H9 (cell line): ENCODE results near the gene TRIM44. TPM values are rescaled to one million over a fixed set of nuclear protein-coding genes. Genes with fewer than 3 reads are reported as not detected.

Experiments
- DNase-seq: peaks from one replicate; pipeline ENCODE4 v3.0.0-alpha.2; 2017
- H2AFZ ChIP-seq: one replicate; pipeline ENCODE4 v1.6.1; 2013; ENCODE audit warnings: mild to moderate bottlenecking, low read length, control low read depth, moderate library complexity
- H2AK5ac ChIP-seq: 2 replicates; pipeline ENCODE4 v1.6.1; 2013; ENCODE audit warnings: low read length, control low read depth, mixed read lengths; ENCODE audit not compliant: insufficient read length
- H2BK120ac ChIP-seq: one replicate; pipeline ENCODE4 v1.6.1; 2013; ENCODE audit warnings: low read depth, mild to moderate bottlenecking, low read length, control low read depth, inconsistent platforms; ENCODE audit not compliant: poor library complexity, severe bottlenecking
- H2BK12ac ChIP-seq: 2 replicates; pipeline ENCODE4 v1.6.1; 2013; ENCODE audit warnings: low read length, control low read depth, mixed read lengths, low read depth; ENCODE audit not compliant: insufficient read length
- H2BK15ac ChIP-seq: 2 replicates; pipeline ENCODE4 v1.6.1; 2013; ENCODE audit warnings: low read depth, low read length, control low read depth
- H2BK20ac ChIP-seq: one replicate; pipeline ENCODE4 v1.6.1; 2013; ENCODE audit warnings: low read depth, mild to moderate bottlenecking, low read length, control low read depth, inconsistent platforms; ENCODE audit not compliant: poor library complexity, severe bottlenecking
- H2BK5ac ChIP-seq: 2 replicates; pipeline ENCODE4 v1.6.1; 2013; ENCODE audit warnings: low read length, control low read depth, mixed read lengths; ENCODE audit not compliant: insufficient read length
- H3K14ac ChIP-seq: 2 replicates; pipeline ENCODE4 v1.6.1; 2013; ENCODE audit warnings: low read length, control low read depth; ENCODE audit not compliant: insufficient read depth
- H3K18ac ChIP-seq: 2 replicates; pipeline ENCODE4 v1.6.1; 2013; ENCODE audit warnings: low read depth, mild to moderate bottlenecking, mixed read lengths, low read length, control low read depth; ENCODE audit not compliant: insufficient read length
- H3K23ac ChIP-seq: 2 replicates; pipeline ENCODE4 v1.6.1; 2013; ENCODE audit warnings: low read length, control low read depth, mixed read lengths, low read depth; ENCODE audit not compliant: insufficient read length
- H3K23me2 ChIP-seq: 2 replicates; pipeline ENCODE4 v1.6.1; 2013; ENCODE audit warnings: low read depth, mild to moderate bottlenecking, mixed read lengths, low read length, control low read depth; ENCODE audit not compliant: insufficient read length, poor library complexity, severe bottlenecking
- H3K27ac ChIP-seq: 2 replicates; pipeline ENCODE4 v1.5.1; 2013; ENCODE audit warnings: low read length, control low read depth, mixed read lengths, low read depth; ENCODE audit not compliant: insufficient read length
- H3K27me3 ChIP-seq: 2 replicates; pipeline ENCODE4 v1.6.1; 2013; ENCODE audit warnings: low read length, control low read depth, inconsistent platforms; ENCODE audit not compliant: insufficient read depth
- H3K4ac ChIP-seq: 2 replicates; pipeline ENCODE4 v1.6.1; 2013; ENCODE audit warnings: low read depth, mild to moderate bottlenecking, control low read depth, inconsistent platforms, low read length, moderate library complexity
- H3K4me1 ChIP-seq: 2 replicates; pipeline ENCODE4 v1.6.1; 2013; ENCODE audit warnings: low read length, control low read depth, inconsistent platforms; ENCODE audit not compliant: insufficient read depth
- H3K4me2 ChIP-seq: 2 replicates; pipeline ENCODE4 v1.6.1; 2013; ENCODE audit warnings: low read length, control low read depth, mixed read lengths; ENCODE audit not compliant: insufficient read length, insufficient read depth
- H3K56ac ChIP-seq: 2 replicates; pipeline ENCODE4 v1.6.1; 2013; ENCODE audit warnings: low read depth, mild to moderate bottlenecking, mixed read lengths, low read length, control low read depth; ENCODE audit not compliant: insufficient read length
- H3K79me1 ChIP-seq: 2 replicates; pipeline ENCODE4 v1.6.1; 2013; ENCODE audit warnings: low read depth, mild to moderate bottlenecking, moderate library complexity, low read length, control low read depth, inconsistent platforms; ENCODE audit not compliant: insufficient read depth, poor library complexity, severe bottlenecking
- H3K79me2 ChIP-seq: 2 replicates; pipeline ENCODE4 v1.6.1; 2013; ENCODE audit warnings: low read length, control low read depth, inconsistent platforms; ENCODE audit not compliant: insufficient read depth
- H3K9ac ChIP-seq: 2 replicates; pipeline ENCODE4 v1.6.1; 2013; ENCODE audit warnings: low read length, control low read depth, mixed read lengths; ENCODE audit not compliant: insufficient read length; ENCODE audit errors: extremely low read depth
- H3K9me3 ChIP-seq: one replicate; pipeline ENCODE4 v1.6.1; 2013; ENCODE audit warnings: low read depth, low read length, inconsistent platforms; ENCODE audit not compliant: control insufficient read depth
- H3T11ph ChIP-seq: one replicate; pipeline ENCODE4 v1.6.1; 2013; ENCODE audit warnings: mild to moderate bottlenecking, low read length, control low read depth, inconsistent platforms
- H4K20me1 ChIP-seq: one replicate; pipeline ENCODE4 v1.6.1; 2013; ENCODE audit not compliant: control insufficient read depth, insufficient read length, insufficient read depth
- H4K5ac ChIP-seq: 2 replicates; pipeline ENCODE4 v1.6.1; 2013; ENCODE audit warnings: low read depth, mild to moderate bottlenecking, mixed read lengths, low read length, control low read depth; ENCODE audit not compliant: insufficient read length
- H4K8ac ChIP-seq: replicated peaks from 2 replicates; pipeline ENCODE4 v1.6.1; 2013; ENCODE audit warnings: low read length, control low read depth, mixed read lengths, low read depth; ENCODE audit not compliant: insufficient read length
- H4K91ac ChIP-seq: 2 replicates; pipeline ENCODE4 v1.6.1; 2013; ENCODE audit warnings: low read depth, mild to moderate bottlenecking, moderate library complexity, mixed read lengths, low read length, control low read depth; ENCODE audit not compliant: insufficient read length
- H3K27ac Mint-ChIP-seq, 3 experiments: 2 replicates in 2 of 3; 3 replicates in 1 of 3; pipeline ENCODE4 v1.8.0; 2020 to 2021; ENCODE audit warnings: mixed read lengths in 3 of 3, mild to moderate bottlenecking in 1 of 3, moderate library complexity in 1 of 3
- H3K27me3 Mint-ChIP-seq: 2 replicates; pipeline ENCODE4 v1.8.0; 2021; ENCODE audit warnings: low read depth, mild to moderate bottlenecking, moderate library complexity, mixed read lengths
- H3K36me3 Mint-ChIP-seq, 3 experiments: 2 replicates in 2 of 3; 3 replicates in 1 of 3; pipeline ENCODE4 v1.8.0; 2020 to 2021; ENCODE audit warnings: low read depth in 3 of 3, mixed read lengths in 3 of 3; ENCODE audit not compliant: insufficient read depth in 1 of 3
- H3K4me1 Mint-ChIP-seq, 2 experiments: 2 replicates each; pipeline ENCODE4 v1.8.0; 2020; ENCODE audit warnings: mixed read lengths in 2 of 2
- H3K4me3 Mint-ChIP-seq, 2 experiments: 2 replicates in 1 of 2; 3 replicates in 1 of 2; pipeline ENCODE4 v1.8.0; 2020 to 2021; ENCODE audit warnings: mild to moderate bottlenecking in 2 of 2, mixed read lengths in 2 of 2, moderate library complexity in 1 of 2
- H3K9me3 Mint-ChIP-seq, 2 experiments: 2 replicates in 1 of 2; 3 replicates in 1 of 2; pipeline ENCODE4 v1.8.0; 2020; ENCODE audit warnings: mild to moderate bottlenecking in 2 of 2, mixed read lengths in 2 of 2, moderate library complexity in 1 of 2
- CTCF ChIP-seq: fragments of 200-600 bp; sonication (generic); conservative IDR thresholded peaks from 3 replicates; pipeline ENCODE4 v1.8.0; 2021; ENCODE audit warnings: antibody characterized with exemption, mild to moderate bottlenecking
- WGBS: extraction: QIAGEN DNeasy Blood & Tissue Kit; methylation state at CpG from one replicate; pipeline ENCODE4 v1.1.7; 2013; ENCODE audit warnings: missing lambda C conversion rate, low lambda C conversion rate, mixed read lengths; ENCODE audit not compliant: insufficient read length; ENCODE audit errors: extremely low coverage; 5-methylcytosine and 5-hydroxymethylcytosine counted together
- total RNA-seq: library from RNA; stranded (reverse); gene quantifications from 2 replicates; pipeline ENCODE4 v1.2.1, GENCODE V29; 2021

Gene TRIM44
- total RNA-seq, 1 experiment from 2014 or later: 37.7 TPM

GRCh38 chr11:35853971-35854370 lies 191.4 kb downstream of the TRIM44 start:
- Histone ChIP-seq H3K4me1 (no peaks in the 10 kb centered on the region), H3K18ac (no peak overlapping the region), H3K4ac (no peak overlapping the region), H3K79me2 (no peaks in the 10 kb centered on the region), H3K23ac (no peak overlapping the region), H2BK20ac (no peak overlapping the region), H3K27ac (no peak overlapping the region), H4K5ac (no peak overlapping the region), H2BK15ac (no peak overlapping the region), H3K27me3 (no peaks in the 10 kb centered on the region), H3K4me2 (no peak overlapping the region), H3K56ac (no peak overlapping the region), H3K9ac (no peak overlapping the region), H3K23me2 (no peaks in the 10 kb centered on the region), H2AFZ (no peak overlapping the region), H2BK5ac (no peak overlapping the region), H2AK5ac (no peak overlapping the region), H4K8ac (no peak overlapping the region), H3T11ph (no peak overlapping the region), H3K9me3 (no peaks in the 10 kb centered on the region), H2BK120ac (no peak overlapping the region), H3K14ac (no peak overlapping the region), H2BK12ac (no peak overlapping the region), H3K79me1 (no peaks in the 10 kb centered on the region), H4K20me1 (no peaks in the 10 kb centered on the region), H4K91ac (no peak overlapping the region)
- Mint-ChIP-seq H3K4me1 (peaks cover 14 to 21% of the 10 kb centered on the region in 2 experiments), H3K9me3 (no peaks in the 10 kb centered on the region), H3K27ac (no peak overlapping the region), H3K27me3 (no peaks in the 10 kb centered on the region), H3K4me3 (no peak overlapping the region), H3K36me3 (no peaks in the 10 kb centered on the region)
- no peak for TF ChIP-seq CTCF
- WGBS: no CpG with 5 or more reads among the region's 5 CpGs
- DNase-seq: no peak
